GF-D8 (cell line): ENCODE results near the gene KRTCAP3.
"Not testable (repeated sequence)": the region's sequence is repeated elsewhere in the genome, so short reads cannot be mapped to it uniquely, and the experiment has no call there.

Experiments used
- DNase-seq: peaks from one replicate; lab custom pipeline; 2025; lab: John Stamatoyannopoulos, UW

Gene KRTCAP3, protein sequence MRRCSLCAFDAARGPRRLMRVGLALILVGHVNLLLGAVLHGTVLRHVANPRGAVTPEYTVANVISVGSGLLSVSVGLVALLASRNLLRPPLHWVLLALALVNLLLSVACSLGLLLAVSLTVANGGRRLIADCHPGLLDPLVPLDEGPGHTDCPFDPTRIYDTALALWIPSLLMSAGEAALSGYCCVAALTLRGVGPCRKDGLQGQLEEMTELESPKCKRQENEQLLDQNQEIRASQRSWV

GRCh38 chr2:27441958-27442919 lies at the start of gene KRTCAP3:
TSS of gene KRTCAP3 (plus strand) at chr2:27442381. CDS start at chr2:27442413, 32 bp downstream.
- DNase-seq, result no peak

DNA sequence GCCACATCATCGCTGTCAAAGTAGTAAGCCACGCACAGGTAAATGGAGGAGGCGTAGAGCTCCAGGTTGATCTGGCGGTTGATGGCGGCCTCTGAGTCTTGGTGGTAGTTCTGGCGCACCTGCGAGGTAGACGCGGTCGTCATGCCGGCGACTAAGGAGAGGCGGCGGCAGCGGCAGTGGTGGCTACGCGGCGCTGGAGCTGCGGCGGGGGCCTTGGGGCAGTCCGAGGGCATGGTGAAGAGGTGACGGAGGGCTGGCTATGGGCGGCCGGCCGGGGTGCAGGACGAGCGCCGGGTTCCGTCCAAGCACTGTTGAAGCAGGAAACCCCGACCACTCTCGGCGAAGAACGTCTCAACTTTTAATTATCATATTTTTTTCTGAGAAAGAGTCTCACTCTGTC lies 49.0 kb upstream of the KRTCAP3 start:
- no peak for DNase-seq

DNA sequence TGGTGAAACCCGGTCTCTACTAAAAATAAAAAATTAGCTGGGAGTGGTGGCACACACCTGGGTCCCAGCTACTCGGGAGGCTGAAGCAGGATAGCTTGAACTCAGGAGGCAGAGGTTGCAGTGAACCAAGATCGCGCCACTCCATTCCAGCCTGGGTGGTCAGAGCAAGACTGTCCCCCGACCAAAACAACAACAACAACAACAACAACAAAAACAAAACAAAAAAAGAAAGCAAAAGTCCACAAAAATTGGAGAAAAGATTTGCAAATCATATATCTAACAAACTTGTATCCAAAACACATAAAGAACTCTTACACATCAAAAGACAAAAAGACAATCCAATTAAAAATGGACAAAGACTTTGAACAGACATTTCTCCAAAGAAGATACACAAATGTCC lies 43.2 kb upstream of the KRTCAP3 start:
- DNase-seq, result no peak

GRCh38 chr2:27400348-27401135 lies 41.6 kb upstream of the KRTCAP3 start:
- DNase-seq, result no peak

DNA sequence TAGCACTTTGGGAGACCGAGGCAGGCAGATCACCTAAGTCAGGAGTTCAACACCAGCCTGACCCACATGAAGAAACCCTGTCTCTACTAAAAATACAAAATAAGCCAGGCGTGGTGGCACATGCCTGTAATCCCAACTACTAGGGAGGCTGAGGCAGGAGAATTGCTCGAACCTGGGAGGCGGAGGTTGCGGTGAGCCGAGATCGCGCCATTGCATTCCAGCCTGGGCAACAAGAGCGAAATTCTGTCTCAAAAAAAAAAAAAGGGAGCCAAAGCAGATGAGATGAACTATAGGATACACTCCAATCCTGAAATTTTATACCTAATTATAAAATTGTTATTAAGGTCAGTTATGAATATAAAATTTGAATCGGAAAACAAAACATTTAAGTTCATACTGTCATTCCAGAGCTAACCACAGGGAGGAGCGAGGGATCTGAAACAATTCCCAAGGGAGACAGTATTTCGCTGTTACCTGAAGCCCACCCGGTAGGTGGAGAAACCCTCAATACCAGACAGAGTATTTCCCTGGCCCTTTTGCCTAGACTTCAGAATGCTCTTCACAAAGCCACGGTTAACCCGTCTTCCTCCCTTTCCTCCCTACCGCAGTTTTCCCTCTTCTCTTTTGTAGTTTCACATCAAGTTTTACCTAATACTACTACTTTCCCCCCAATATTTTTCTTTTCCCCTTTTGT lies 34.2 kb upstream of the KRTCAP3 start:
- DNase-seq, result no peak

DNA sequence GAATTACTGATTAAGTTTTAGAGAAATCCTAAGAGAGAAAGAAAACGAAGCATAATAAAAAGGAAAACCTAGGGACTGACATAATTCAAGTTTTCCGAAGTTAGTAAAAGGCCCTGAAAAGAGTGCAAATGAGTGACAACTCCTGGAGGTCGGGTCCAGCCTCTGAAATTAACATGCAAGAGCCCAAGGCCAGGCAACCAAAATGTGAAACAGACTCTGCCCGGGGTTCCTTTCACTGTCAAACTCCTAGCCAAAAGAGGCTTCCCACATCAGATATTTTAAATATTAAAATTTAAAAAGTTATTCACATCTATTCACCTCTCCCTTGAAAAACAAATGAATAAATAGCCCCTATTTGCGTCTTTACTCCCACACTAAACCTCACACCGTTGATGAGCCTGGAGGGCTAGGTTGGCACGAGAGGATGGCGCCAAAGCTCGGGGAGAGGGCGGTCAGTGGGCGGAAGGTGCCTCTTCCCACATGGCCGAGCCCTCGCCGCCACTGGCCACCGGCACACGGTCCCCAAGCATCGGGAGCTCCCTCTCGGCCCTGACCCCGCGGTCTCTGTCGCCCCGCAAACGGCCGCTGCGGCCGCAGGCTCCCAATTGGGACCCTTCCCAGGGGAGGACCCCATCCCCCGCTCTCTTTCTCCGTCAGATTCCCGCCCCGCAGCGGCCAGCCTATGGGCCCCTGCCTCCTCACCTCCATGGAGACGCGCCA lies 33.4 kb upstream of the KRTCAP3 start:
- no peak for DNase-seq

DNA sequence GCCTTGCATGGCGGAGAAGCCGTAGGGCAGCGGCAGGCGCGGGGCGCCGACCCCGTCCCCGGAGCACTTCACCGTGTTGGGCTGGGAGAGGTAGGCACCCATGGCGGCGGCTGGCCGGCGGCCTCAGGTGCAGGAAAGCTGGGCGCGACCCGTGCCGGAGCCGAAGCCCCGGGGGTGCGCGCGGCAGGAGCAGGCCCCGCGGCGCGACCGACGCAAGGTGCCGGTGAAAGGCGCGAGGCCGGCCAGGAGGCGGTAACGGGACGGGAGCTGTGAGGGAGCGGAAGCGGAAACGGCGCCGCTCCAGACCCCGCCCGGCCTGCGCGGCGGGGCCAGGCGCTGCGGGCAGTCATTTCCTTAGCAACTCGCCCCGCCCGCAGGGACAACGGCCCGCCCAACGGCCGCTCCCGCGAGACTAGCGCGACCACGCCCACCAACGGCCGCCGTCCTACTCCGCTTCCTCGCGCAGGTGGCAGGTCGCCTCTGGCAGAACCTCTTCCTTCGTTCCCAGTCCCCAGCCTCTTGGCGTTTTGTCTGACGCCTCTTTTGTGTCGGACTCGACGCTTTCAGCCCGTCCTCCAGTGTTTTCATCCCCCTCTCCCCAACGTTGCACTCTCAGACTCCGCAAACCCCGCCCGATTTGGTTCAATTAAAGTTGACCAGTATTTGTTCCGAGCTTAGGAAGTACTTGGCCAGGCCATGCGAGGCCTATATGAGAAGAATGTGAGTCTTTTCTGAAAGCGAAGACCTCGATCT lies 32.7 kb upstream of the KRTCAP3 start, which contains the start of gene PPM1G:
Gene PPM1G, minus strand, starts transcription at position 271 of the 753 bp plus-strand sequence. Its CDS starts 169 bp downstream, at position 102.
- peak; percentile 85 for DNase-seq

DNA sequence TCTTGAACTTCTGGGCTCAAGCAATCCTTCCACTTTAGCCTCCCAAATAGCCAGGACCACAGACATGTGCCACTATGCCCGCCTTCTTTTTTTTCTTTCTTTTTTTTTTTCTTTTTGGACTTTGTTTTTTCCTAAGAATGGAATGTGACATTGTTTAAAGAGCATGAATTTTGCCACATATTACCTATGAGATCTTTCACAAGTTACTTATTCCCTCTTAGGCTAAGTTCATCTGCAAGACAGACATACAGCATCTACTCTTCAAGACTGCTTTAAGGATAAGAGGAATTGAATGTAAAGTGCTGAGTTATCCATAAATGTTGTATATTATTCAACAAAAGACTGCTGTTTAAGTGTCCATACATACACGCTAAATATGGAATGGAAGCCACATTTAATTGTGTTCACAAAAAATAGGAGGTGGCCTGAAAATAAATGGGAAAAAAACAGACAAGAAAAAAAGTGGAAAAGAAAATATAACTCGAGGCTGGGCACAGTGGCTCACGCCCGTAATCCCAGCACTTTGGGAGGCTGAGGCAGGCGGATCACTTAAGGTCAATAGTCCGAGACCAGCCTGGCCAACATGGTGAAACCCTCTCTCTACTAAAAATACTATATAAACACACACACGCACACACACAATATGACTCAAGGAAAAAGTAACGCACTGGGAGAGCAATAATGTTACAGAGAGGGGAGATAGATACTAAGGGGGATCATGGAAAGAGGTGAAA lies 29.6 kb upstream of the KRTCAP3 start:
- no peak for DNase-seq

DNA sequence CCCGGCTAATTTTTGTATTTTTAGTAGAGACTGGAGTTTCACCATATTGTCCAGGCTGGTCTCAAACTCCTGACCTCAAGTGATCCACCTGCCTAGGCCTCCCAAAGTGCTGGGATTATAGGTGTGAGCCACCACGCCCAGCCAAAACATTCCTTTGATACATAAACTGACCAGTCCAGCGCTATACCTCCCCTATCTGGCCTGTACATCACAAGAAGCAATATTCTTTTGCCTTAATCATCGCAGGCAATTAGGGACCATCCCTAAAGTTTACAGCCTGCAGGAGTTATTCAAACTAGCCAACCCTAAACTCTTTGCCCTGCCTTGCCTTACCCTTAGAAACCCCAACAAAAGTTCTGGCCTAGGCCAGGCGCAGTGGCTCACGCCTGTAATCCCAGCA lies 26.0 kb upstream of the KRTCAP3 start:
- DNase-seq, result no peak

GRCh38 chr2:27420996-27421395 lies 21.2 kb upstream of the KRTCAP3 start:
- no peak for DNase-seq

GRCh38 chr2:27421660-27422250 lies 20.4 kb upstream of the KRTCAP3 start:
- no peak for DNase-seq

DNA sequence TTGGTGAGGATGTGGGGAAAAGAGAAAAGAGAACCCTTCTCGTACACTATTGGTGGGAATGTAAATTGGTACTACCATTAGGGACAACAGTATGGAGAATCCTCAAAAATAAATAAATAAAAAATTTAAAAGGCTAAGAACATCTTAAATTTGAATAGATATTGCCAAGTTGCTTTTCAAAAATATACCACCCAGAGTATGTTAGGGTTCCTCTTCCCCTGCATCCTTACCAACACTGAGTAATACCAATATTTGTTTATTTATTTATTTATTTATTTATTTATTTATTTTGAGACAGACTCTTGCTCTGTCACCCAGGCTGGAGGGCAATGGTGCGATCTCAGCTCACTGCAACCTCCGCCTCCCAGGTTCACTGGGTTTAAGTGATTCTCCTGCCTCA lies 19.2 kb upstream of the KRTCAP3 start:
- DNase-seq, result no peak

GRCh38 chr2:27425039-27425438 lies 17.1 kb upstream of the KRTCAP3 start:
- DNase-seq, result not testable (repeated sequence)

DNA sequence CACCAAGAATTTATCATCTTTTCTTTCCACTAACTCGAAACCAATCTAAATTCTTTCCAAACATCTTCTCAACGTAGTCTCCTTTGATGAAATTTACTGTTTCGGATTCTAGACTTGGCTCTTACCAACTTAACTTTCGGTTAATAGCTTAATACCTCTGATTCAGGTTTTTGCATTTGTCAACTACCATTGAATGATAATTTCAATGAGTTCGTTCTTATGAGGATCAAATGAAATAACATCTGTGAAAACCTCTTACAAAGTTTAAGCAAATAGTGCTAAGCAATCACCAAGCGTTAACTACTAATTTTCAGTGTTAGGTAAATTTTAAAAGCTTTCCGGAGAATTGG lies 14.3 kb upstream of the KRTCAP3 start:
- no peak for DNase-seq

GRCh38 chr2:27428213-27428977 lies 13.8 kb upstream of the KRTCAP3 start, which contains the start of gene NRBP1:
TSS of gene NRBP1 (plus strand) at chr2:27428631. CDS start at chr2:27433274, 4,643 bp downstream.
- peak; percentile 73 for DNase-seq

DNA sequence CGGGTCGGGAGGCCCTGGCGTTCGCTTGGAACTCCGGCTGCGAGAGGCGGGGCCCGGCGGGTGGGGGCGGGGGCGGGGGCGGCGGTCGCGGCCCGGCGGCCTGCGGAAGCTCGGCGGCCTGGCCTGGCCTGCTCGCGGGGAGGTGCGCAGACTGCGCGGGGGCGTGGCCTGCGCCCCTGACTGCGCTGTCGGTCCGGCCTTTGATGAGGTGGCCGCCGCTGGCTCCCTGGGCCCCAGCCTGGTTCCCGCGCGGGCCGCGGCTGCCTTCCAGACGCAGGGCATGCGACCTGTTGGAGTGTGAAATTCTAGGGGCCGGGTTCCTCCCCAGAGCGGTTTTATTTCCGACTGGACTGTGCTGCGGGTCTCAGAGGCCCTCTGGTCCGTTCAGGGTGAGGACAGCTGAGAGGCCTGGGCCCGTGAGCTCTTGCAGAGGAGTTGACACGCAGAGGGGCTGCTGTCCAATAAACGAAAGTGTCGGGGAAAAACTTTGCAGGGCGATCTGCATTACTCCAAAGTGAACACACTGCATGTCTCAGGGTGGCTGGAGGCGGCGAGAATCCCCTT lies 13.1 kb upstream of the KRTCAP3 start:
- DNase-seq, result peak; percentile 54

DNA sequence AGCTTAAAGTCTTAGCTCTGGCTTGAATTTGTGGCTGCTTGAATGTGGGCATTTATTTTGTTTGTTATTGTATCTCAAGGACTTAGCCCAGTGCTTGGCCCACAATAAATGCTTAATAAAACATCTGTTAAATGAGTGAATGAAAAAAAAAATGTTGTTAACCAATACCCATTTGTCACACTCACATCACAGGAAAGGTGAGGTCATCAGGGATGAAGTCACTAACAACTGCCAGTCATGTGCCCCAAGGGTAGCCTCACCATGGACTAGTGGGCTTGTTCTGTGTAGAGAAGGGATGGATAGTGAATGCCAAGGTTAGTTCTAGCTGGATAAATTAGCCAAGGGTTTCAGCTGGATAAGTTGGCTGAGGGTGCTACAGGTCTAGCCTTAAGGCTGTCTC lies 10.8 kb upstream of the KRTCAP3 start:
- DNase-seq, result no peak

DNA sequence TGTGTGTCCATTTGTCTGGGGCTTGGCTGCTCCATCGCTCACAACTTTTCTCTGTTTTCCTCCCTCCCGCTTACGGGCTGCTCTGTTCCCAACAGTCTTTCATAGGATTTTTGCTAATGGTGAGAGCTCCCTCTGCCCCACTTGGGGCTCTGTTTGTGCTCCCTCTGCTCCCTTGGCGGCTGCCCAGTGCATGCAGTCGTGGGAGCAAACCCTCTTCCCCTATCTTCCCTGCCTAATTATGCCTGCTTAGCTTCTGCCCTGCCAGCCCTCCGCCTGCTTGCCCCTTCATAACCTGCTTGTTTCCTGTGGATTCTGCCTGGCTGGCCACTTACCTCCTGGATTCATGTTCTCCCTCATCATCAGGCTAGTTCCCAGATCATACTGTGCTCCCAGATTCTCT lies 6.6 kb upstream of the KRTCAP3 start:
- DNase-seq, result no peak
